ENCODE measurements around the gene RIBC1.

Gene RIBC1

GRCh38 chrX:53422086-53422860, 400 bp upstream of the RIBC1 start, which contains the start of gene SMC1A:
Gene SMC1A, minus strand, starts transcription at chrX:53422654. Its CDS starts 54 bp downstream, at chrX:53422600.
- H3K36me3 Mint-ChIP-seq, result peaks cover 2% of the 10 kb centered on the region
- H3K4me3 Mint-ChIP-seq, result peak within 1 kb of the TSS; percentile 97
- H3K27ac Mint-ChIP-seq, result peak within 1 kb of the TSS; percentile 98
- H3K27me3 Mint-ChIP-seq, result no peaks in the 10 kb centered on the region
- H3K9me3 Mint-ChIP-seq, result no peaks in the 10 kb centered on the region
- peaks cover 30% of the 10 kb centered on the region for H3K4me1 Mint-ChIP-seq

- Mint-ChIP-seq H3K36me3 (peaks cover 1% of the 10 kb centered on the region), H3K9me3 (no peaks in the 10 kb centered on the region), H3K27ac (no peak overlapping the region), H3K4me3 (no peak overlapping the region), H3K27me3 (no peaks in the 10 kb centered on the region), H3K4me1 (peaks cover 8% of the 10 kb centered on the region)
Measured at GRCh38 chrX:53429755-53430154, 7.1 kb downstream of the RIBC1 start.

GRCh38 chrX:53430231-53430630, 7.6 kb downstream of the RIBC1 start:
- H3K27me3 Mint-ChIP-seq, result no peaks in the 10 kb centered on the region
- H3K27ac Mint-ChIP-seq, result no peak overlapping the region
- H3K4me1 Mint-ChIP-seq, result peaks cover 11% of the 10 kb centered on the region
- no peaks in the 10 kb centered on the region for H3K9me3 Mint-ChIP-seq
- H3K36me3 Mint-ChIP-seq, result peaks cover 1% of the 10 kb centered on the region
- no peak overlapping the region for H3K4me3 Mint-ChIP-seq

GRCh38 chrX:53433651-53434639, 11.3 kb downstream of the RIBC1 start, which contains the start of gene HSD17B10:
Gene HSD17B10, minus strand, starts transcription at chrX:53434370. Its CDS starts 25 bp downstream, at chrX:53434345.
- Mint-ChIP-seq H3K9me3 (no peaks in the 10 kb centered on the region), H3K27me3 (no peaks in the 10 kb centered on the region), H3K4me1 (peaks cover 14% of the 10 kb centered on the region), H3K36me3 (peaks cover 1% of the 10 kb centered on the region), H3K4me3 (peak within 1 kb of the TSS; percentile 98), H3K27ac (peak within 1 kb of the TSS; percentile 94)

GRCh38 chrX:53435997-53436396, 13.3 kb downstream of the RIBC1 start:
- H3K4me3 Mint-ChIP-seq, result no peak overlapping the region
- H3K4me1 Mint-ChIP-seq, result peaks cover 19% of the 10 kb centered on the region
- H3K27me3 Mint-ChIP-seq, result no peaks in the 10 kb centered on the region
- no peaks in the 10 kb centered on the region for H3K9me3 Mint-ChIP-seq
- peaks cover 1% of the 10 kb centered on the region for H3K36me3 Mint-ChIP-seq
- H3K27ac Mint-ChIP-seq, result no peak overlapping the region

- Mint-ChIP-seq H3K27me3 (no peaks in the 10 kb centered on the region), H3K4me1 (peaks cover 19% of the 10 kb centered on the region), H3K9me3 (no peaks in the 10 kb centered on the region), H3K27ac (no peak overlapping the region), H3K4me3 (no peak overlapping the region), H3K36me3 (peaks cover 1% of the 10 kb centered on the region)
Measured at GRCh38 chrX:53437206-53437605, 14.5 kb downstream of the RIBC1 start.

- Mint-ChIP-seq H3K4me1 (peaks cover 19% of the 10 kb centered on the region), H3K27me3 (no peaks in the 10 kb centered on the region), H3K36me3 (peaks cover 1% of the 10 kb centered on the region), H3K4me3 (no peak overlapping the region), H3K9me3 (no peaks in the 10 kb centered on the region), H3K27ac (no peak overlapping the region)
Measured at GRCh38 chrX:53438174-53438831, 15.6 kb downstream of the RIBC1 start.

GRCh38 chrX:53438832-53439230, 16.2 kb downstream of the RIBC1 start:
- Mint-ChIP-seq H3K4me1 (peaks cover 19% of the 10 kb centered on the region), H3K27ac (no peak overlapping the region), H3K27me3 (no peaks in the 10 kb centered on the region), H3K36me3 (peaks cover 1% of the 10 kb centered on the region), H3K4me3 (no peak overlapping the region), H3K9me3 (no peaks in the 10 kb centered on the region)

GRCh38 chrX:53440101-53440500, 17.4 kb downstream of the RIBC1 start:
- Mint-ChIP-seq H3K4me1 (peaks cover 7% of the 10 kb centered on the region), H3K36me3 (no peaks in the 10 kb centered on the region), H3K9me3 (no peaks in the 10 kb centered on the region), H3K4me3 (peak overlapping the region; percentile 70), H3K27me3 (no peaks in the 10 kb centered on the region), H3K27ac (peak overlapping the region; percentile 18)

- Mint-ChIP-seq H3K27me3 (no peaks in the 10 kb centered on the region), H3K27ac (no peak overlapping the region), H3K4me1 (peaks cover 5% of the 10 kb centered on the region), H3K9me3 (no peaks in the 10 kb centered on the region), H3K36me3 (no peaks in the 10 kb centered on the region), H3K4me3 (peak overlapping the region; percentile 82)
Measured at GRCh38 chrX:53440621-53441517, 18.2 kb downstream of the RIBC1 start.

- H3K36me3 Mint-ChIP-seq, result no peaks in the 10 kb centered on the region
- H3K4me3 Mint-ChIP-seq, result peak overlapping the region; percentile 82
- H3K27ac Mint-ChIP-seq, result no peak overlapping the region
- no peaks in the 10 kb centered on the region for H3K9me3 Mint-ChIP-seq
- no peaks in the 10 kb centered on the region for H3K27me3 Mint-ChIP-seq
- H3K4me1 Mint-ChIP-seq, result peaks cover 5% of the 10 kb centered on the region
Measured at GRCh38 chrX:53441531-53442321, 19.1 kb downstream of the RIBC1 start.

- no peaks in the 10 kb centered on the region for H3K9me3 Mint-ChIP-seq
- H3K4me1 Mint-ChIP-seq, result peaks cover 5% of the 10 kb centered on the region
- no peaks in the 10 kb centered on the region for H3K36me3 Mint-ChIP-seq
- no peak overlapping the region for H3K4me3 Mint-ChIP-seq
- no peak overlapping the region for H3K27ac Mint-ChIP-seq
- H3K27me3 Mint-ChIP-seq, result no peaks in the 10 kb centered on the region
Measured at GRCh38 chrX:53442322-53442631, 19.6 kb downstream of the RIBC1 start.

GRCh38 chrX:53445977-53446376, 23.3 kb downstream of the RIBC1 start:
- no peaks in the 10 kb centered on the region for H3K9me3 Mint-ChIP-seq
- H3K27ac Mint-ChIP-seq, result no peak overlapping the region
- no peaks in the 10 kb centered on the region for H3K4me1 Mint-ChIP-seq

GRCh38 chrX:53447441-53447840, 24.8 kb downstream of the RIBC1 start:
- no peak overlapping the region for H3K27ac Mint-ChIP-seq
- no peaks in the 10 kb centered on the region for H3K27me3 Mint-ChIP-seq
- H3K4me3 Mint-ChIP-seq, result no peak overlapping the region
- H3K36me3 Mint-ChIP-seq, result no peaks in the 10 kb centered on the region
- H3K9me3 Mint-ChIP-seq, result no peaks in the 10 kb centered on the region
- no peaks in the 10 kb centered on the region for H3K4me1 Mint-ChIP-seq

More at GRCh38 chrX:53445977-53446376, 23.3 kb downstream of the RIBC1 start:
- H3K27me3 Mint-ChIP-seq, result no peaks in the 10 kb centered on the region
- no peaks in the 10 kb centered on the region for H3K36me3 Mint-ChIP-seq
- no peak overlapping the region for H3K4me3 Mint-ChIP-seq
